ENCODE results near the gene SPACA4. TPM values are rescaled to one million over a fixed set of nuclear protein-coding genes. Genes with fewer than 3 reads are reported as not detected.
A peak's percentile ranks its signal among the peaks of the same experiment; 100 is the strongest.

The SPACA4 gene
- total RNA-seq, 2 donors from 2014 or later = not detected

DNA sequence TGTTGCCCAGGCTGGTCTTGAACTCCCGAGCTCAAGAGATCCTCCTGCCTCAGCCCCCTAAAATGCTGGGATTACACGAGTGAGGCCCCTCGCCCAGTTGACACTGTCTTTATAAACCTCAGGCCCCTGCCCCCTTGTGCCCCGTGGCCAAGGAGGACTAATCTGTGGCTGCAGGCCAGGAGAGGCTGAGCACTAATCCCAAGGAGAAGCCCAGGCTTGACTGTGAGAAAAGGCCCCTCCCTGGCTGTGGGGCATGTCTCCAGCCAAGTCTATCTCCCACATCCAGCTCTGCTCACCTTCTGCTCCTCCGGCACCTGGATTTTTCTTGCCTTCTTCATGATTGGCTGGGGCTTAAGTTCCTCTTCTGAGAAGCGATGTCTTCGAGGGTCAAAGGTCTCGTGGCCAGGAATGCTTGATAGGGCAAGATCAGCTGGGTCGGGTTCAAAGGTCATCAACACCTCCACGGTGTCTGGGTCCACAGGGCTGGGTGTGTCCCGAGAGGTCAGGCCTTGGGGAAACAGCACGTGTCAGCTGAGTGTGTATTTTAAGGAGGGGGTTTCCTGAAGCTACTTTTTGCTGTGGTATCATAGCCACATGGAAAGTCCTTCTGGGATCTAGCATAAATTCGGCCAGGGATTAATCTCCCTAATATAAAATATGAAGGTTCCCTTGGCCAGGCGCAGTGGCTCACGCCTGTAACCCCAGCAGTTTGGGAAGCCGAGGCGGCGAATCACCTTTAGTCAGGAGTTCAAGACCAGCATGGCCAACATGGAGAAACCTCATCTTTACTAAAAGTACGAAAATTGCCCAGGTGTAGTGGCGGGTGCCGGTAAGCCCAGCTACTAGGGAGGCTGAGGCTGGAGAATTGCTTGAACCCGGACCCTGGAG is 26.9 kb downstream of the SPACA4 start:
- TF ChIP-seq, protein P1, sequence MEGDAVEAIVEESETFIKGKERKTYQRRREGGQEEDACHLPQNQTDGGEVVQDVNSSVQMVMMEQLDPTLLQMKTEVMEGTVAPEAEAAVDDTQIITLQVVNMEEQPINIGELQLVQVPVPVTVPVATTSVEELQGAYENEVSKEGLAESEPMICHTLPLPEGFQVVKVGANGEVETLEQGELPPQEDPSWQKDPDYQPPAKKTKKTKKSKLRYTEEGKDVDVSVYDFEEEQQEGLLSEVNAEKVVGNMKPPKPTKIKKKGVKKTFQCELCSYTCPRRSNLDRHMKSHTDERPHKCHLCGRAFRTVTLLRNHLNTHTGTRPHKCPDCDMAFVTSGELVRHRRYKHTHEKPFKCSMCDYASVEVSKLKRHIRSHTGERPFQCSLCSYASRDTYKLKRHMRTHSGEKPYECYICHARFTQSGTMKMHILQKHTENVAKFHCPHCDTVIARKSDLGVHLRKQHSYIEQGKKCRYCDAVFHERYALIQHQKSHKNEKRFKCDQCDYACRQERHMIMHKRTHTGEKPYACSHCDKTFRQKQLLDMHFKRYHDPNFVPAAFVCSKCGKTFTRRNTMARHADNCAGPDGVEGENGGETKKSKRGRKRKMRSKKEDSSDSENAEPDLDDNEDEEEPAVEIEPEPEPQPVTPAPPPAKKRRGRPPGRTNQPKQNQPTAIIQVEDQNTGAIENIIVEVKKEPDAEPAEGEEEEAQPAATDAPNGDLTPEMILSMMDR (IDR thresholded peaks at IDR 0.05) = no peak
- no peak for TF ChIP-seq POLR2A (IDR thresholded peaks at IDR 0.05)
- no peak for ATAC-seq
- Histone ChIP-seq H3K27me3 (no peaks in the 10 kb centered on the region), H3K4me3 (no peak overlapping the region), H3K9me3 (no peaks in the 10 kb centered on the region), H3K27ac (peak overlapping the region in 3 of 4 donors; percentile 95 to 98 (median 96)), H3K36me3 (replicated peaks in 1 of 2; ENCODE audit: insufficient read depth in 1 of 2, low read depth in 2 of 2) (no peaks in the 10 kb centered on the region), H3K4me1 (peaks cover 35% of the 10 kb centered on the region)
- DNase-seq = no peak
- 38 to 56% methylated on average over 12 to 22 of the region's 22 CpGs for WGBS, 2 donors
- intact Hi-C loops (cut with DNase I) = no loop called here

DNA sequence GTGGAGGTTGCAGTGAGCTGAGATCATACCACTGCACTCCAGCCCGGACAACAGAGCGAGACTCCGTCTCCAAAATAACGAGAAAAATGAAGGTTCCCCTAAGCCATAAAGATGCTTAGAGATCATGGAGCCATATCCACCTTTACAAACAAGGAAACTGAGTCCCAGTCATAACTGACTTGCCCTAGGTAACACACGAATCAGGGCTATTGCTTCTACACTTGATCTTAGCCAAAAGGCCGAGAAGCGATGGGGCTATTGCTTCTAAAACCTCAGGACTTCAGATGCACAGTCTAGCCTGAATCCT is 27.4 kb downstream of the SPACA4 start:
- no peak for ATAC-seq
- Histone ChIP-seq H3K4me1 (peaks cover 41% of the 10 kb centered on the region), H3K27me3 (no peaks in the 10 kb centered on the region), H3K27ac (peak overlapping the region; percentile 95 to 98 (median 96)), H3K4me3 (no peak overlapping the region), H3K36me3 (replicated peaks in 1 of 2; ENCODE audit: insufficient read depth in 1 of 2, low read depth in 2 of 2) (no peaks in the 10 kb centered on the region), H3K9me3 (no peaks in the 10 kb centered on the region)
- 9 to 23% methylated on average over 7 of the region's 7 CpGs for WGBS, 2 donors
- intact Hi-C loops (cut with DNase I) = no loop called here
- TF ChIP-seq, protein P1 (IDR thresholded peaks at IDR 0.05) = no peak
- TF ChIP-seq POLR2A (IDR thresholded peaks at IDR 0.05) = no peak
- no peak for DNase-seq

DNA sequence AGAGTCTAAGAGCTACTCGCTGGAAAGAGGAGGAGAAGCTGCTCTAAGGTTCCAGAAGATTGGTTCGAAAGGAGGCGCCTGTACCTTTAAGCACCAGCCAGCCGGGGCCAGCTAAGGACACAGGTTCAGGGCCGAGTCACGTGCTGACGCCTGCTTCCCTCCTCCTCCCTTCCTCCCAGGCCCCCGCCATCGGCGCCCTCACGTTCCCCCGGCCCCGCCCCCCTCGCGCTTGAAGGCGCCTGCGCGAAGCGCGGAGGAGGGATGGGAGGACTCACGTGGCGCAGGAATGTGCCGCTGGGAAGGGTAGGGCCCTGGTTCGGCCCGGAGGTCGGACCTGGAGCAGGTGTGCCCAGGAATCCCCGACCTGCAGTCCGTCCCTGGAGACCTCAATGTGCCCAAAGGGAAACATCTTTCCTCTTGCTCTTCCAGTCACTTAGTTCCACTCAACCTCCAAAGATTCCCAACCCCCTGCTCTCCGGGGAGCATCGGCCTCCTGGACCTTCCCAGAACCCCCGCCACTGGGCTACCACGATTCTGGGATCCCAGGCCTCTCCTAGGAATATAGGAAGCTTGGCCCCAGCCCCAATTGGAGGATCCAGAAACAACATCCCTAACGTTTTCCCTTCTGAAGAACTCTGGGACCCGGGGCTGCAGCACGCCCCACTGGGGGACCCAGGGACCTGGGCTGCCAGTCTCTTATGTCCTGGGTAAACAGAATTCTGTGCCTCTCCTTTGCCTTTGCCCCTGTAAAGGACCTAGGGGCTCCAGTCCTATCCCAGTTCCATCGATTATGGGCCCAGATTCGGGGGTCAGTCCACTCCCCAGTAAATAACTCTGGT is 28.1 kb downstream of the SPACA4 start:
- peak overlapping the region; percentile 95 to 98 (median 96) for H3K27ac ChIP-seq
- no peaks in the 10 kb centered on the region for H3K36me3 ChIP-seq (replicated peaks in 1 of 2; ENCODE audit: insufficient read depth in 1 of 2, low read depth in 2 of 2)
- no peaks in the 10 kb centered on the region for H3K27me3 ChIP-seq
- DNase-seq (peak; percentile 98), ATAC-seq (peak; percentile 48)
- no peak overlapping the region for H3K4me3 ChIP-seq
- 4 to 5% methylated on average over 11 to 36 of the region's 37 CpGs for WGBS, 2 donors
- TF ChIP-seq, protein P1 (IDR thresholded peaks at IDR 0.05) = no peak
- TF ChIP-seq POLR2A (IDR thresholded peaks at IDR 0.05) = peak; percentile 55 to 90 (median 86)
- peaks cover 43% of the 10 kb centered on the region for H3K4me1 ChIP-seq
- H3K9me3 ChIP-seq = no peaks in the 10 kb centered on the region
- intact Hi-C loops (cut with DNase I) = no loop called here

DNA sequence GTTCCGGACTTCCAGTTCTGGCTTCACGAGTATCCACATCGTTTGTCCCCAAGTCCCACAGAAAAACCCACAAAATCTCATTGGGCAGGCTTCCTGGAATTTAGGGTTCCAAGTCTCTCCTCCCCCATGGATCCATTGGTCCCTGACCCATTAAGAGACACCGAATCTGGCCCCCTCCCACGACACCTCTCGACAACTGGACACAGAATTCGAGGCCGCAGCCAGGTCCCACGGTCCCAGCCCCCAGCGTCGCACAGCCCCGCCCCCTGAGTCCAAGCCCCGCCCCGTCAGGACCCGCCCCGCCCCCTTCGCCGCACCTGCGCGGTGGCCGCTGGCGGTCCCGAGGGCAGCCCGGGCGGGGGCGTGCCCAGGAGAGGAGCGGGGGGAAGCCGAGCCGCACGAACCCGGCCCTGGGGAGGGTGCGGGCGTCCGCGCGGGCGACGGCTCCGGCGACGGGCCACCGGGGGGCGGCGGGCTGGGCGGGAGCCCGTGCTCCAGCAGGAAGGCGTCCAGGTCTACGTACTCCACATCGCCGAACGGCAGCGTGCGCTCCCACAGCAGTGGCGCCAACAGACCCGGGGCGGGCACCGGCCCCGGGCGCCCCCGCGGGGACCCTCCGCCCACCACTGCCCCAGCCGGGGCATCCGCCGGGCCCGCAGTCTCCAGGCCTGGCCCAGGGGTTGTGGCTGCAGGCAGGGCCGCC is 28.9 kb downstream of the SPACA4 start:
- peak; percentile 34 for ATAC-seq
- DNase-seq = peak; percentile 66 to 75 (median 72)
- TF ChIP-seq POLR2A (IDR thresholded peaks at IDR 0.05) = peak in 2 of 3 donors; percentile 23 to 26
- TF ChIP-seq, protein P1 (IDR thresholded peaks at IDR 0.05) = no peak
- Histone ChIP-seq H3K27ac (peak overlapping the region; percentile 95 to 98 (median 96)), H3K27me3 (no peaks in the 10 kb centered on the region), H3K4me3 (peak overlapping the region; percentile 38 to 62), H3K36me3 (replicated peaks in 1 of 2; ENCODE audit: insufficient read depth in 1 of 2, low read depth in 2 of 2) (no peaks in the 10 kb centered on the region), H3K9me3 (no peaks in the 10 kb centered on the region), H3K4me1 (peaks cover 44% of the 10 kb centered on the region)
- intact Hi-C loops (cut with DNase I) = no loop called here
- 0 to 1% methylated on average over 8 to 50 of the region's 67 CpGs for WGBS, 2 donors

All from body of pancreas (tissue), 4 donors.